Hepatocyte (in vitro differentiated cells): Measurements from ENCODE around the gene ITSN1.

Experiments
- EZH2 ChIP-seq: fragments of 200-600 bp; sonication (generic); IDR thresholded peaks from 2 replicates; pipeline ENCODE4 v1.6.1; 2016; ENCODE audit warnings: antibody characterized with exemption, mild to moderate bottlenecking, borderline replicate concordance
- EZH2phosphoT487 ChIP-seq: fragments of 200-600 bp; sonication (generic); IDR thresholded peaks from one replicate; pipeline ENCODE4 v1.6.1; 2018; ENCODE audit warnings: antibody characterized with exemption, mild to moderate bottlenecking, low read depth, moderate library complexity; ENCODE audit not compliant: unreplicated experiment, severe bottlenecking
- TF ChIP-seq, protein P1 (sequence below): fragments of 200-600 bp; sonication (generic); IDR thresholded peaks from 2 replicates; pipeline ENCODE4 v1.5.1; 2016; ENCODE audit warnings: antibody characterized with exemption, mild to moderate bottlenecking; ENCODE audit not compliant: poor library complexity

DNA sequence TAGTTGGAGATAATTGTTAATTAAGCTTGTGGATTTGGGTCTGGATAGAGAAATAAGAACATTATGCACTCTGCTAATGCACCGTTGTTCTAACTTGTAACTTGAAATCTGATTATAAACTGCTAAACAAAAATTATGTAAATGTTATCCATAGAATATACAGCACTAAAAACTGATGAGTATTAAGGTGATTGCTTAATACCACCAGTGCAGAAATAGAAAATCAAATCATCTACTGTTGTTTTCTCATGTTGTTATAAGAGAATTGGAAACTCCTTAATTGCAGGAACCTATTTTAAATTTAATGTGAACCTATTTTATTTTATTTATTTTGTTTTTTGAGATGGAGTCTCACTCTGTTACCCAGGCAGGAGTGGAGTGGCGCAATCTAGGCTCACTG, 125.7 kb downstream of the ITSN1 start:
- no peak for TF ChIP-seq EZH2
- TF ChIP-seq, protein P1, sequence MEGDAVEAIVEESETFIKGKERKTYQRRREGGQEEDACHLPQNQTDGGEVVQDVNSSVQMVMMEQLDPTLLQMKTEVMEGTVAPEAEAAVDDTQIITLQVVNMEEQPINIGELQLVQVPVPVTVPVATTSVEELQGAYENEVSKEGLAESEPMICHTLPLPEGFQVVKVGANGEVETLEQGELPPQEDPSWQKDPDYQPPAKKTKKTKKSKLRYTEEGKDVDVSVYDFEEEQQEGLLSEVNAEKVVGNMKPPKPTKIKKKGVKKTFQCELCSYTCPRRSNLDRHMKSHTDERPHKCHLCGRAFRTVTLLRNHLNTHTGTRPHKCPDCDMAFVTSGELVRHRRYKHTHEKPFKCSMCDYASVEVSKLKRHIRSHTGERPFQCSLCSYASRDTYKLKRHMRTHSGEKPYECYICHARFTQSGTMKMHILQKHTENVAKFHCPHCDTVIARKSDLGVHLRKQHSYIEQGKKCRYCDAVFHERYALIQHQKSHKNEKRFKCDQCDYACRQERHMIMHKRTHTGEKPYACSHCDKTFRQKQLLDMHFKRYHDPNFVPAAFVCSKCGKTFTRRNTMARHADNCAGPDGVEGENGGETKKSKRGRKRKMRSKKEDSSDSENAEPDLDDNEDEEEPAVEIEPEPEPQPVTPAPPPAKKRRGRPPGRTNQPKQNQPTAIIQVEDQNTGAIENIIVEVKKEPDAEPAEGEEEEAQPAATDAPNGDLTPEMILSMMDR = no peak
- no peak for TF ChIP-seq EZH2phosphoT487
